ENCODE data around the gene SCAF1. TPM values are rescaled to one million over a fixed set of nuclear protein-coding genes. Genes with fewer than 3 reads are reported as not detected.

Gene SCAF1
- total RNA-seq, 1 donor from 2014 or later = 67.9 TPM

DNA sequence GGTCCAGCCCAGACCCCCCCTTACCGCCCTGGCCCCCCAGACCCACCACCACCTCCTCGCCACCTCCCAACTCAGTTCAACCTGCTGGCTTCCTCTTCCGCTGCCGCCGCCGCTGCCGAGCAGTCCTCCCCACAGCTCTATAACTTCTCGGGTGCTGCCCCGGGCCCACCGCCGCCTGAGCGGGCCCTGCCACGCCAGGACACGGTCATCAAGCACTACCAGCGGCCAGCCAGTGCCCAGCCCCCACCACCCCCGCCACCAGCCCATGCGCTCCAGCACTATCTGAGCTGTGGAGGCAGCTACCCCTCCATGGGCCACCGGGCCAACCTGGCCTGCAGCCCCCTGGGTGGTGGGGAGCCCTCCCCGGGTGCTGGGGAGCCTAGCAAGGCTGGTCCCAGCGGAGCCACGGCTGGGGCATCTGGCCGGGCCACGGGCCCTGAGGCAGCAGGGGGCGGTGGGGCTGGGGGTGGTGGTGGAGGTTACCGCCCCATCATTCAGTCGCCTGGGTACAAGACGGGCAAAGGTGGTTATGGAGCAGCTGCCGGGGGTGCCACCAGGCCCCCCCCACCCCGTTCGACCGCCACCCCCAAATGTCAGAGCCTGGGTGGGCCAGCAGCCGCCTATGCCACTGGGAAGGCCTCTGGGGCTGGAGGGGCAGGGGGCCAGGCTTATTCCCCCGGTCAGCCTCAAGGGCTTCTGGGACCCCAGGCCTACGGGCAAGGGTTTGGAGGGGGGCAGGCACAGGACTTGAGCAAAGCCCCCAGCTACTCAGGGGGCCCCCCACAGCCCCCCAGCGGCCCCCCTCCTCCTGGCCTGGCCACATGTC lies 46.8 kb upstream of the SCAF1 start:
- Histone ChIP-seq H3K9me3 (no peaks in the 10 kb centered on the region), H3K27ac (no peak overlapping the region), H3K36me3 (peaks cover 60% of the 10 kb centered on the region), H3K4me1 (peaks cover 6% of the 10 kb centered on the region), H3K4me3 (no peak overlapping the region), H3K27me3 (no peaks in the 10 kb centered on the region)
- TF ChIP-seq, protein P1, sequence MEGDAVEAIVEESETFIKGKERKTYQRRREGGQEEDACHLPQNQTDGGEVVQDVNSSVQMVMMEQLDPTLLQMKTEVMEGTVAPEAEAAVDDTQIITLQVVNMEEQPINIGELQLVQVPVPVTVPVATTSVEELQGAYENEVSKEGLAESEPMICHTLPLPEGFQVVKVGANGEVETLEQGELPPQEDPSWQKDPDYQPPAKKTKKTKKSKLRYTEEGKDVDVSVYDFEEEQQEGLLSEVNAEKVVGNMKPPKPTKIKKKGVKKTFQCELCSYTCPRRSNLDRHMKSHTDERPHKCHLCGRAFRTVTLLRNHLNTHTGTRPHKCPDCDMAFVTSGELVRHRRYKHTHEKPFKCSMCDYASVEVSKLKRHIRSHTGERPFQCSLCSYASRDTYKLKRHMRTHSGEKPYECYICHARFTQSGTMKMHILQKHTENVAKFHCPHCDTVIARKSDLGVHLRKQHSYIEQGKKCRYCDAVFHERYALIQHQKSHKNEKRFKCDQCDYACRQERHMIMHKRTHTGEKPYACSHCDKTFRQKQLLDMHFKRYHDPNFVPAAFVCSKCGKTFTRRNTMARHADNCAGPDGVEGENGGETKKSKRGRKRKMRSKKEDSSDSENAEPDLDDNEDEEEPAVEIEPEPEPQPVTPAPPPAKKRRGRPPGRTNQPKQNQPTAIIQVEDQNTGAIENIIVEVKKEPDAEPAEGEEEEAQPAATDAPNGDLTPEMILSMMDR (IDR thresholded peaks at IDR 0.05) = no peak
- intact Hi-C loops (cut with DNase I) = no loop called here
- ATAC-seq (no peak), DNase-seq (no peak)

DNA sequence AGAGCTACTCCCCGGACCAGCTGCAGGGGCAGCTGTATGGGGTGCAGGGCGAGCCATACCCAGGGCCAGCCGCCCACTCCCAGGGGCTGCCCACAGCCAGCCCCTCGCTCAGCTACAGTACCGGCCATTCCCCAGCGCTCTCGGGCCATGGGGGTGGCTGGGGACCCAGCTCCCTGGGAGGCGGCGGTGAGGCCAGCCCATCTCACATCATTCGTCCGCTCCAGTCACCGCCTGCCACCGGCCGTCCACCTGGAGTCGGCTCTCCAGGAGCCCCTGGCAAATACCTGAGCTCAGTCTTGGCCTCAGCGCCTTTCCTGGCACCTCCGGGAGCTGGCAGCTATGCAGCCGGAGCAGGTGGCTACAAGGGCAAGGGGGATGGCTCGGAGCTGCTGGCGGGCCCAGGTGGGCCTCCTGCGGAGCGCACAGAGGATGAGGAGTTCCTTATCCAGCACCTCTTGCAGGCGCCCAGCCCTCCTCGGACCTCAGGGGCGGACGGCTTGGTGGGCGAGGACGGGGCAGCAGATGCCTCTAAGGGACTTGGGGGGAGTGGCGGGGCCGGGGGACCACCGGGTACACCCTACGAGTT lies 46.1 kb upstream of the SCAF1 start:
- TF ChIP-seq, protein P1 (IDR thresholded peaks at IDR 0.05) = no peak
- DNase-seq (no peak), ATAC-seq (no peak)
- peaks cover 6% of the 10 kb centered on the region for H3K4me1 ChIP-seq
- no peaks in the 10 kb centered on the region for H3K27me3 ChIP-seq
- H3K9me3 ChIP-seq = no peaks in the 10 kb centered on the region
- no peak overlapping the region for H3K27ac ChIP-seq
- H3K4me3 ChIP-seq = no peak overlapping the region
- intact Hi-C loops (cut with DNase I) = no loop called here
- peaks cover 65% of the 10 kb centered on the region for H3K36me3 ChIP-seq

DNA sequence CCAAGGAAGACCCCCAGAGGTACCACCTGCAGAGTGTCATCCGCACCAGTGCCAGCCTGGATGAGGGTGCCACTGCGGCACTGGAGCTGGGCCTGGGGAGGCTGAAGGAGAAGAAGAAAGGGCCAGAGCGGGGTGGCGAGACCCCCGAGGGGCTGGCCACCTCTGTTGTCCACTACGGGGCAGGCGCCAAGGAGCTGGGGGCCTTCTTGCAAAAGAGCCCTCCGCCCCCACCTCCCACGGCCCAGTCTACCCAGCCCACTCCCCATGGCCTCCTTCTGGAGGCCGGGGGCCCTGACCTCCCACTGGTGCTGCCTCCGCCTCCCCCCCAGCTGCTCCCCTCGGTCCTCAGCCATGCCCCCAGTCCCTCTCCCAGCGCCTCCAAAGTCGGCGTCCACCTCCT lies 45.6 kb upstream of the SCAF1 start:
- H3K4me1 ChIP-seq = peaks cover 6% of the 10 kb centered on the region
- intact Hi-C loops (cut with DNase I) = no loop called here
- ATAC-seq (no peak), DNase-seq (no peak)
- TF ChIP-seq, protein P1 (IDR thresholded peaks at IDR 0.05) = no peak
- H3K27me3 ChIP-seq = no peaks in the 10 kb centered on the region
- peaks cover 69% of the 10 kb centered on the region for H3K36me3 ChIP-seq
- H3K4me3 ChIP-seq = no peak overlapping the region
- H3K9me3 ChIP-seq = no peaks in the 10 kb centered on the region
- no peak overlapping the region for H3K27ac ChIP-seq

DNA sequence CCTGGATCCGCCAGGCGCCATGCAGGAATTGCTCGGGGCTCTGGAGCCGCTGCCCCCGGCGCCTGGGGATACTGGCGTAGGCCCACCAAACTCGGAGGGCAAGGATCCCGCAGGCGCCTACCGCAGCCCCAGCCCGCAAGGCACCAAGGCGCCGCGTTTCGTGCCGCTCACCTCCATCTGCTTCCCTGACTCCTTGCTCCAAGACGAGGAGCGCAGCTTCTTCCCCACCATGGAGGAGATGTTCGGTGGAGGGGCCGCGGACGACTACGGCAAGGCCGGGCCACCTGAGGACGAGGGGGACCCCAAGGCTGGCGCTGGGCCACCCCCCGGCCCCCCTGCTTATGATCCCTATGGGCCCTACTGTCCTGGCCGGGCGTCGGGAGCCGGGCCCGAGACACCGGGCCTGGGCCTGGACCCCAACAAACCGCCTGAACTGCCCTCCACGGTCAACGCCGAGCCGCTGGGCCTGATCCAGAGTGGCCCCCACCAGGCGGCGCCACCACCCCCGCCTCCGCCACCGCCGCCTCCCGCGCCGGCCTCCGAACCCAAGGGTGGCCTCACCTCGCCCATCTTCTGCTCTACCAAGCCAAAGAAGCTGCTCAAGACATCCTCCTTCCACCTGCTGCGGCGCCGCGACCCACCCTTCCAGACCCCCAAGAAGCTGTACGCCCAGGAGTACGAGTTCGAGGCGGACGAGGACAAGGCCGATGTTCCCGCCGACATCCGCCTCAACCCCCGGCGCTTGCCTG lies 44.9 kb upstream of the SCAF1 start:
- Histone ChIP-seq H3K4me1 (peaks cover 6% of the 10 kb centered on the region), H3K27me3 (no peaks in the 10 kb centered on the region), H3K9me3 (no peaks in the 10 kb centered on the region), H3K36me3 (peaks cover 75% of the 10 kb centered on the region), H3K4me3 (no peak overlapping the region), H3K27ac (no peak overlapping the region)
- no peak for DNase-seq
- TF ChIP-seq, protein P1 (IDR thresholded peaks at IDR 0.05) = no peak
- ATAC-seq = no peak
- intact Hi-C loops (cut with DNase I) = no loop called here

DNA sequence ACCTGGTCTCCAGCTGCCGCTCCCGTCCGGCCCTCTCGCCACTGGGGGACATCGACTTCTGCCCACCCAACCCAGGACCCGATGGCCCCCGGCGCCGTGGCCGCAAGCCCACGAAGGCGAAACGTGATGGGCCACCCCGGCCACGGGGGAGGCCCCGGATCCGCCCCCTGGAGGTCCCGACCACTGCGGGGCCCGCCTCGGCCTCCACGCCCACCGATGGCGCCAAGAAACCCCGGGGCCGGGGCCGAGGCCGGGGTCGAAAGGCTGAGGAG lies 44.4 kb upstream of the SCAF1 start:
- H3K36me3 ChIP-seq = peaks cover 81% of the 10 kb centered on the region
- H3K4me3 ChIP-seq = no peak overlapping the region
- H3K4me1 ChIP-seq = peaks cover 6% of the 10 kb centered on the region
- intact Hi-C loops (cut with DNase I) = no loop called here
- ATAC-seq = no peak
- TF ChIP-seq, protein P1 (IDR thresholded peaks at IDR 0.05) = no peak
- DNase-seq = no peak
- H3K9me3 ChIP-seq = no peaks in the 10 kb centered on the region
- no peak overlapping the region for H3K27ac ChIP-seq
- no peaks in the 10 kb centered on the region for H3K27me3 ChIP-seq

All from upper lobe of right lung (tissue), 1 donor.